ENCODE measurements around the gene ARHGEF4. TPM values are rescaled to one million over a fixed set of nuclear protein-coding genes. Genes with fewer than 3 reads are reported as not detected.

Gene ARHGEF4
- total and polyA plus RNA-seq, 7 experiments from 2014 or later: 2.0 to 4.4 (median 3.0) TPM; not detected in 1

DNA sequence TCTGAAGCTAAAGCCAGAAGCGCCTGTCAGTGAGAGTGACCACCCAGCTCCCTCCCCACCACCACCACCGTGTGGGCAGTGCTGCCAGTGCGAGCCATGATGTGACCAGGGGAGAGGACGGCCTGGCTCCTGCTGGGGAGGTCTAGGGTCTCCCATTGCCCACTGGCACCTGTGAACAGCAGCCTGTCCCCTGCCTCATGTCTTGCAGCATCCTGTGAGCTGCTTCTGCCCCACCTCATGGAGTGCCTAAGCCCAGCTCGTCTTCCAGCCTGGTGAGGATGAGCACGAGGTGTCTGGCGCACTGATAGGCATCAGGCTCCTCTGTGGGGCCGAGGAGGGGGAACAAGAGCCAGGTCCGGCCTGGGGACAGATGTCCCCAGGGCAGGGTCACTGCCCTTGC is 195.2 kb downstream of the ARHGEF4 start:
- POLR2A ChIA-PET: no interaction called here
- Mint-ChIP-seq H3K4me1 (peaks cover 0 to 11% (median 9%) of the 10 kb centered on the region in 7 donors), H3K9me3 (peaks cover 0 to 12% (median 4%) of the 10 kb centered on the region in 11 donors), H3K27ac (no peak overlapping the region), H3K27me3 (peaks cover 6 to 39% (median 13%) of the 10 kb centered on the region in 5 donors), H3K4me3 (no peak overlapping the region), H3K36me3 (no peaks in the 10 kb centered on the region)
- Histone ChIP-seq H3K4me1 (ENCODE audit: control insufficient read depth in 2 of 2, insufficient read depth in 2 of 2, low read length in 2 of 2) (peaks cover 0 to 8% of the 10 kb centered on the region in 2 donors), H3K4me3 (ENCODE audit: low read length) (no peak overlapping the region), H3K36me3 (ENCODE audit: control insufficient read depth in 2 of 3, insufficient read depth in 3 of 3, low read length in 3 of 3) (no peaks in the 10 kb centered on the region), H3K9me3 (ENCODE audit: control insufficient read depth in 2 of 3, low read length in 3 of 3) (no peaks in the 10 kb centered on the region), H3K27ac (ENCODE audit: low read depth, low read length) (no peak overlapping the region), H3K27me3 (ENCODE audit: control insufficient read depth in 2 of 2, insufficient read depth in 2 of 2, low read length in 2 of 2) (no peaks in the 10 kb centered on the region)
- no peak for DNase-seq
- intact Hi-C loops (cut with micrococcal nuclease): no loop called here
- CTCF ChIA-PET: no interaction called here
- peak; percentile 3 for ATAC-seq

- H3K27me3 ChIP-seq (ENCODE audit: control insufficient read depth in 2 of 2, insufficient read depth in 2 of 2, low read length in 2 of 2): no peaks in the 10 kb centered on the region
- Mint-ChIP-seq H3K27ac (no peak overlapping the region), H3K4me3 (no peak overlapping the region), H3K9me3 (peaks cover 0 to 7% (median under 1%) of the 10 kb centered on the region in 11 donors), H3K4me1 (peaks cover 0 to 11% (median 9%) of the 10 kb centered on the region in 7 donors), H3K36me3 (no peaks in the 10 kb centered on the region), H3K27me3 (peaks cover under 1 to 39% (median 11%) of the 10 kb centered on the region in 5 donors)
- CTCF ChIA-PET: no interaction called here
- peaks cover 0 to 8% of the 10 kb centered on the region in 2 donors for H3K4me1 ChIP-seq (ENCODE audit: control insufficient read depth in 2 of 2, insufficient read depth in 2 of 2, low read length in 2 of 2)
- no peak overlapping the region for H3K27ac ChIP-seq (ENCODE audit: low read depth, low read length)
- no peak overlapping the region for H3K4me3 ChIP-seq (ENCODE audit: low read length)
- intact Hi-C loops (cut with micrococcal nuclease): no loop called here
- ATAC-seq (no peak), DNase-seq (no peak)
- no peaks in the 10 kb centered on the region for H3K36me3 ChIP-seq (ENCODE audit: control insufficient read depth in 2 of 3, insufficient read depth in 3 of 3, low read length in 3 of 3)
- H3K9me3 ChIP-seq (ENCODE audit: control insufficient read depth in 2 of 3, low read length in 3 of 3): no peaks in the 10 kb centered on the region
- POLR2A ChIA-PET: no interaction called here
Observed at GRCh38 chr2:131032393-131032836, 195.7 kb downstream of the ARHGEF4 start.

DNA sequence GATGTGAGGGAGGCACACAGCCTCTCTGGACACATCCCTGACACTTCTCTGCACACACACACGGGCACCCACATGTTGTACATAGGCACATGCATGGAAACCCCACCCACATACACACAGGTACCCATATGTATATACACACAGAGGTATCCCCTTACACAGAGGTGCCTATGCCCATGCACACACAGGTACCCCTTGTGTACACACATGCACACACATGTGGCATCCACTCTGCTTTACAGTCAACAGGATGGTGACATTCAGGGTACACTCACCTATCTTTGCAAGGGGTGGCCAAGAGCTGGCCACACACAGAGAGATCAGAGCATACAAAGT is 197.0 kb downstream of the ARHGEF4 start:
- Histone ChIP-seq H3K27me3 (ENCODE audit: control insufficient read depth in 2 of 2, insufficient read depth in 2 of 2, low read length in 2 of 2) (no peaks in the 10 kb centered on the region), H3K4me3 (ENCODE audit: low read length) (no peak overlapping the region), H3K9me3 (ENCODE audit: control insufficient read depth in 2 of 3, low read length in 3 of 3) (no peaks in the 10 kb centered on the region), H3K27ac (ENCODE audit: low read depth, low read length) (no peak overlapping the region), H3K4me1 (ENCODE audit: control insufficient read depth in 2 of 2, insufficient read depth in 2 of 2, low read length in 2 of 2) (peaks cover 0 to 8% of the 10 kb centered on the region in 2 donors), H3K36me3 (ENCODE audit: control insufficient read depth in 2 of 3, insufficient read depth in 3 of 3, low read length in 3 of 3) (no peaks in the 10 kb centered on the region)
- Mint-ChIP-seq H3K27me3 (peaks cover 0 to 50% (median 7%) of the 10 kb centered on the region in 5 donors), H3K27ac (no peak overlapping the region), H3K4me1 (peaks cover 0 to 17% (median 14%) of the 10 kb centered on the region in 7 donors), H3K9me3 (peaks cover 0 to 2% (median 0%) of the 10 kb centered on the region in 11 donors), H3K4me3 (peak overlapping the region in 9 of 10 donors; percentile 51 to 79 (median 69)), H3K36me3 (no peaks in the 10 kb centered on the region)
- POLR2A ChIA-PET: no interaction called here
- no peak for DNase-seq
- no peak for ATAC-seq
- intact Hi-C loops (cut with micrococcal nuclease): no loop called here
- CTCF ChIA-PET: no interaction called here

- Mint-ChIP-seq H3K4me3 (peak overlapping the region in 9 of 10 donors; percentile 51 to 79 (median 69)), H3K27ac (no peak overlapping the region), H3K27me3 (peaks cover 0 to 50% (median 6%) of the 10 kb centered on the region in 5 donors), H3K36me3 (no peaks in the 10 kb centered on the region), H3K9me3 (no peaks in the 10 kb centered on the region), H3K4me1 (peaks cover 0 to 22% (median 16%) of the 10 kb centered on the region in 7 donors)
- H3K27ac ChIP-seq (ENCODE audit: low read depth, low read length): no peak overlapping the region
- ATAC-seq (peak; percentile 39), DNase-seq (peak in 2 of 9 donors; percentile 26 to 30)
- H3K36me3 ChIP-seq (ENCODE audit: control insufficient read depth in 2 of 3, insufficient read depth in 3 of 3, low read length in 3 of 3): no peaks in the 10 kb centered on the region
- intact Hi-C loops (cut with micrococcal nuclease): no loop called here
- peaks cover 0 to 10% of the 10 kb centered on the region in 2 donors for H3K4me1 ChIP-seq (ENCODE audit: control insufficient read depth in 2 of 2, insufficient read depth in 2 of 2, low read length in 2 of 2)
- H3K27me3 ChIP-seq (ENCODE audit: control insufficient read depth in 2 of 2, insufficient read depth in 2 of 2, low read length in 2 of 2): no peaks in the 10 kb centered on the region
- ChIA-PET POLR2A (no interaction called here), CTCF (no interaction called here)
- no peak overlapping the region for H3K4me3 ChIP-seq (ENCODE audit: low read length)
- H3K9me3 ChIP-seq (ENCODE audit: control insufficient read depth in 2 of 3, low read length in 3 of 3): no peaks in the 10 kb centered on the region
Observed at GRCh38 chr2:131034122-131035051, 197.7 kb downstream of the ARHGEF4 start.

GRCh38 chr2:131035112-131035825 is 198.6 kb downstream of the ARHGEF4 start:
- Mint-ChIP-seq H3K27me3 (peaks cover 0 to 48% (median 6%) of the 10 kb centered on the region in 5 donors), H3K4me3 (peak overlapping the region in 8 of 10 donors; percentile 17 to 78 (median 64)), H3K27ac (no peak overlapping the region), H3K9me3 (no peaks in the 10 kb centered on the region), H3K36me3 (no peaks in the 10 kb centered on the region), H3K4me1 (peaks cover 0 to 29% (median 16%) of the 10 kb centered on the region in 7 donors)
- POLR2A ChIA-PET: no interaction called here
- no peak overlapping the region for H3K27ac ChIP-seq (ENCODE audit: low read depth, low read length)
- H3K36me3 ChIP-seq (ENCODE audit: control insufficient read depth in 2 of 3, insufficient read depth in 3 of 3, low read length in 3 of 3): no peaks in the 10 kb centered on the region
- CTCF ChIA-PET: no interaction called here
- no peaks in the 10 kb centered on the region for H3K9me3 ChIP-seq (ENCODE audit: control insufficient read depth in 2 of 3, low read length in 3 of 3)
- H3K4me3 ChIP-seq (ENCODE audit: low read length): no peak overlapping the region
- H3K4me1 ChIP-seq (ENCODE audit: control insufficient read depth in 2 of 2, insufficient read depth in 2 of 2, low read length in 2 of 2): peaks cover 0 to 13% of the 10 kb centered on the region in 2 donors
- H3K27me3 ChIP-seq (ENCODE audit: control insufficient read depth in 2 of 2, insufficient read depth in 2 of 2, low read length in 2 of 2): no peaks in the 10 kb centered on the region
- ATAC-seq (no peak), DNase-seq (no peak)
- intact Hi-C loops (cut with micrococcal nuclease): no loop called here

- Histone ChIP-seq H3K27ac (ENCODE audit: low read depth, low read length) (no peak overlapping the region), H3K36me3 (ENCODE audit: control insufficient read depth in 2 of 3, insufficient read depth in 3 of 3, low read length in 3 of 3) (no peaks in the 10 kb centered on the region), H3K4me3 (ENCODE audit: low read length) (no peak overlapping the region), H3K27me3 (ENCODE audit: control insufficient read depth in 2 of 2, insufficient read depth in 2 of 2, low read length in 2 of 2) (no peaks in the 10 kb centered on the region), H3K9me3 (ENCODE audit: control insufficient read depth in 2 of 3, low read length in 3 of 3) (no peaks in the 10 kb centered on the region), H3K4me1 (ENCODE audit: control insufficient read depth in 2 of 2, insufficient read depth in 2 of 2, low read length in 2 of 2) (peaks cover 4 to 15% of the 10 kb centered on the region in 2 donors)
- H3K36me3 Mint-ChIP-seq: no peaks in the 10 kb centered on the region
- ATAC-seq (no peak), DNase-seq (no peak)
- intact Hi-C loops (cut with micrococcal nuclease): no loop called here
- H3K4me3 Mint-ChIP-seq: peak overlapping the region in 8 of 10 donors; percentile 17 to 78 (median 64)
- peaks cover 0 to 32% (median 21%) of the 10 kb centered on the region in 7 donors for H3K4me1 Mint-ChIP-seq
- H3K27me3 Mint-ChIP-seq: peaks cover 0 to 49% (median 6%) of the 10 kb centered on the region in 5 donors
- ChIA-PET CTCF (no interaction called here), POLR2A (interaction anchor here (0.5 kb wide), 1 partner anchor 68 kb away, joined by 4 read pairs; no protein-coding TSS in a partner anchor)
- no peak overlapping the region for H3K27ac Mint-ChIP-seq
- H3K9me3 Mint-ChIP-seq: no peaks in the 10 kb centered on the region
Observed at GRCh38 chr2:131035826-131036231, 199.1 kb downstream of the ARHGEF4 start.
